Activated CD4-positive, alpha-beta T cell treated with anti-CD3 and anti-CD28 coated beads for 36 hours (primary cell): ENCODE measurements around the gene EPHA4. TPM values are rescaled to one million over a fixed set of nuclear protein-coding genes. Genes with fewer than 3 reads are reported as not detected.

ENCODE experiments used
- ATAC-seq: fragments of 200-7000 bp; cut with Tn5 transposase; one replicate; pipeline ENCODE4 v1.10.0; 2021; ENCODE audit warnings: mild to moderate bottlenecking, moderate library complexity
- CTCF ChIA-PET: fragments of 350-600 bp; sonication (Branson Sonifier 250); formaldehyde crosslinking; loops from one replicate; lab custom pipeline; 2021; ENCODE audit warnings: antibody characterized with exemption; lab: Charles Lee
- POLR2A ChIA-PET: fragments of 350-600 bp; sonication (Branson Sonifier 250); formaldehyde crosslinking; loops from one replicate; lab custom pipeline; 2021; ENCODE audit warnings: antibody characterized with exemption, inconsistent platforms; lab: Charles Lee
- DNase-seq: peaks from one replicate; pipeline ENCODE4 v3.0.0-alpha.2; 2020
- H3K27ac Mint-ChIP-seq: one replicate; pipeline ENCODE4 v1.8.0; 2021; ENCODE audit warnings: mixed read lengths
- H3K27me3 Mint-ChIP-seq: one replicate; pipeline ENCODE4 v1.8.0; 2021; ENCODE audit warnings: mixed read lengths
- H3K36me3 Mint-ChIP-seq: one replicate; pipeline ENCODE4 v1.8.0; 2021; ENCODE audit warnings: low read depth, mixed read lengths
- H3K4me1 Mint-ChIP-seq: one replicate; pipeline ENCODE4 v1.8.0; 2021; ENCODE audit warnings: mixed read lengths
- H3K4me3 Mint-ChIP-seq: one replicate; pipeline ENCODE4 v1.8.0; 2021; ENCODE audit warnings: mild to moderate bottlenecking, moderate library complexity, mixed read lengths
- H3K9me3 Mint-ChIP-seq: one replicate; pipeline ENCODE4 v1.8.0; 2021; ENCODE audit warnings: low read depth, mixed read lengths
- intact Hi-C, 2 experiments: fragments of 100-400 bp; cut with DNase I in 1 of 2; cut with micrococcal nuclease in 1 of 2; formaldehyde crosslinking; loops; one replicate each; pipeline versions ENCODE4 v1.14.2 to v1.15.1; 2022 to 2024; cut with DNase I, micrococcal nuclease
- total RNA-seq, 2 experiments: library from RNA; stranded (reverse); gene quantifications; one replicate each; pipeline ENCODE4 v1.2.3, GENCODE V29; 2021

EPHA4 gene
- total RNA-seq, 2 experiments from 2014 or later: 5.9 to 7.2 TPM

DNA sequence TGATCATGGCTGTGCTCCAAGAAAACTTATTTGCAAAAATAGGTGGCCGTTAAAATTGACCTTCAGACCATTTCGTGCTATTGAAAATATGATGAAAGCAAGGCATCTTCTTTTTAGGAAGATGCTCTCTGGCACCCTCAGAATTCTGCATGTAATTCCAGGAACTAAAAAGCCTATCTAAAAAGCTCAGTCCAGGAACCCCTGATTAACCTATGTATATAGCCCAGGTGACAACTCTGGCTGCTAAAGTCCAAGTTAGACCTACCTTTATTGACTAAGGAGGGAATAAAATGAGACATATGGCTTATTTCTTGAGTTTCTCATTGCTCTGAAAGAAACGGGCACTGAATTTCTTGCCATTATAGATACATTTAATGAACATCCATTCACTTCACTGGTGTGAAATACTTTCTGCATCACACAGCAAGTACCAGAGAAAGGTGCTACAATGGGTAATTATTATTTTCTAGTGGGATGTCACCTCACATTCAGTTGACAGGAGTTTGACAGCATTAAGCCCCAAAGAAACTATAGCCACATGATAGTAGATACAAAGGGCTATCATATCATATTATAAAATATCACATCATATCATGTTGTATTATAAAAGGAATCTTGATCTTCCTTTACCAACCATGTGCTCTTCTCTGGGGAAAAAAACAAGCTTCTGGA, 83.8 kb downstream of the EPHA4 start:
- H3K27me3 Mint-ChIP-seq: no peaks in the 10 kb centered on the region
- ATAC-seq: no peak
- no peak overlapping the region for H3K4me3 Mint-ChIP-seq
- DNase-seq: no peak
- peaks cover 4% of the 10 kb centered on the region for H3K36me3 Mint-ChIP-seq
- ChIA-PET CTCF (no interaction called here), POLR2A (no interaction called here)
- H3K4me1 Mint-ChIP-seq: no peaks in the 10 kb centered on the region
- no peak overlapping the region for H3K27ac Mint-ChIP-seq
- H3K9me3 Mint-ChIP-seq: no peaks in the 10 kb centered on the region
- intact Hi-C loops: no loop called here

DNA sequence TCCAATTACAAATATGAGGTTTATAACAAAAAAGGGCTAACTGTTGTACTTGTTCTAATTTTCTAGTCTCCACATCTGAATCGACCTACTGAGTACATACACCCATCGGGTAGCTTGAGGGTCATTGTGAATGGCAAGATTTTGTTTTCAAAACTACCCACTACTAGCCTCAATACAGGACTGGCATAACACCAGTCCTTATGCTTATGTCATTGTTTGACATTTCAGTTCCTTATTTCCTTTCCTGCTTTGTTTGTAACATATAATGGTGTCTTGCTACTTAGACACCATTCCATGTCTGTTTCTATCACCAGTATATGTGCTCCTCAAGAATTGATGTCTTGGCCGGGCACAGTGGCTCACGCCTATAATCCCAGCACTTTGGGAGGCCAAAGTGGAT, 86.0 kb downstream of the EPHA4 start:
- no peaks in the 10 kb centered on the region for H3K4me1 Mint-ChIP-seq
- H3K9me3 Mint-ChIP-seq: no peaks in the 10 kb centered on the region
- DNase-seq: no peak
- H3K27ac Mint-ChIP-seq: no peak overlapping the region
- H3K27me3 Mint-ChIP-seq: no peaks in the 10 kb centered on the region
- H3K4me3 Mint-ChIP-seq: no peak overlapping the region
- ATAC-seq: no peak
- H3K36me3 Mint-ChIP-seq: peaks cover 3% of the 10 kb centered on the region
- POLR2A ChIA-PET: no interaction called here
- intact Hi-C loops: no loop called here
- CTCF ChIA-PET: interaction anchor here (0.9 kb wide), 1 partner anchor 19 kb away, joined by 3 read pairs; no protein-coding TSS in a partner anchor

DNA sequence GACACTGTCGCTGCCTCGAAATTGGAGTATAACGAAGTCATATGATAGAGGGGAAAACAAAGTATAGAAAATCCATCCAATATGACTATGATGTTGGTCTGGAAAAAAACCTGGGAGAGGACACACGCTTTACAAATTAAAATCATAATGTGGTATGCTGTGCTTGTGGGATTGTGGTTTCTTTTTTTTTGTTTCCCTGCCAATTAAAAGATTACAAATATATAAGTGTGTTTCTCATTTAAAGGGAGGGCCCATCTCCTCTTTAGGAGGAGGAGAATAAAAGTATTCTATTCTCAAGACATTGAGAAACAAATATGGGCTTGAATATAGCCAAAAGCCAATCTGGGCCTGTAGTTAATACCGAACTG, 86.6 kb downstream of the EPHA4 start:
- ChIA-PET POLR2A (no interaction called here), CTCF (interaction anchor here (0.9 kb wide), 1 partner anchor 18 kb away, joined by 3 read pairs; no protein-coding TSS in a partner anchor)
- intact Hi-C loops: no loop called here
- H3K4me3 Mint-ChIP-seq: no peak overlapping the region
- H3K27ac Mint-ChIP-seq: no peak overlapping the region
- H3K9me3 Mint-ChIP-seq: no peaks in the 10 kb centered on the region
- peaks cover 4% of the 10 kb centered on the region for H3K36me3 Mint-ChIP-seq
- DNase-seq (no peak), ATAC-seq (no peak)
- H3K4me1 Mint-ChIP-seq: no peaks in the 10 kb centered on the region
- no peaks in the 10 kb centered on the region for H3K27me3 Mint-ChIP-seq

DNA sequence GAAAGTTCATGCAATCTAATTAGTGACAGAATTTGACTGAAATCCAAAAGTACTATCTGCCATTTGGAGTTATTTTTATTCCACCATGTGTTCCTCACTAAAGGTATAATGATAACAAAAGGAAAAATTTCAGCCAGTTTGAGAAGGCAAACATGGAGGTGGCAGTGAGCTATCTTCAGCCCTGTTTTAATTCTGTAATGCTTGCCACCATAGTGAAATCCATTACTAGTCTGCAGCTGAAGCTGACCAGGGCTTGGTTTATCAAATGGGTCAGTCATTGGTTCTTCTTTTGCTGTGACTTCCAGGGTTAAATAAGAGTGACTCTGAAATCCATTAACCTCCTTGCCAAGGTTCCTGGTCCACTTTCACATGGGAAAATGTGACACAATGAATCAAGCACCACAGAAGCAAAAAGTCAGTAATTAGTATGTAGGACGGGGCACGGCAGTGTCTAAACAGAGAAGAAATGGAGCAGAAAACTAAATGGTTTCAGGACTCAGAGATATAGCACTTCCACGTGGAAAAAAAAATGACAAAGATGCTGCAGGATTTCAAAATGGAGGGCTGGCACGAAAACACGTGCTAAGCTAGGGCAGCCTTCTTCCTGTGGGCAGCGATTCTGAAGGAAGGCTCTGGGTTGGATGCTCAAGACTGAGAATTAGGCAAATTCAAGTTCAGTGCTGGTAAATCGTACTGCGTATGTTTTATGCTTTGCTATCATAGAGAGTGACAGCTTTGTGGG, 87.2 kb downstream of the EPHA4 start:
- POLR2A ChIA-PET: no interaction called here

DNA sequence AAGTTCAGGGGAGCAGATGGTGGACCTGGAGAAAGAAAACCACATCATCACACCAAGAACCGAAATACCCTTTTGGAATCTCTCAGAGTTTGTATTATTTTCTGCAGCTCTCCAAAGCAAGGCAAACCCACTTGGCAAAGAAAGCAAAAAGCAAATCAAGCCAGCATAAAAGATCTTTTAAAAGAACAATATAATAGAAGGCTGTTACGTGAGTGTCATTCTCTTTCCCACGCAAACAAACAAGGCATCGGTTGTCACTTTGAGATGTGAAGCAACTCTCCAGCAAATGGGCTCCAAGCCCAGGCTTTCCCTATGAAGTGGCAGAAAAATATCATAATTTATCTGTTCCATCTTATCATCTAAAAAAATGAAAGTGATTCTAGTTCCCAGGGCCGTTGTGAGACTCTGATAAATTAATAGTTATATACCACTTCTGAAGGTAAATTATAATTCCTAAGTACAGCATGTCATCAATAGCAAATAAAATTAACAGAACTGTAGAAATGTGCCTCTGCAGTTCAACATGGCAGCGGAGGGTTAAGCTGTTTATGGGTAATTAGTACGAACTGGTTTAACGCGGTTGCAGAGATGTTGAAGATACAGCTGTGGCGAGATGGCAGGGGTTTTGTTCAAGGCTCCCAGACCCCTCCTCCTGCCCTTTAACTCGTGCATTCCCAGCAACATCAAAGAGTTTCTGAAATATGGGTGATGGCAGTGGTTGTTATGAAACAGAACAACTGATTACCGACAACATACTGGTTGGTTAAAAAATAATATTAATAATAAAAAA, 89.2 kb downstream of the EPHA4 start:
- no peak for DNase-seq

More for the DNA sequence above, 87.2 kb downstream of the EPHA4 start:
- no peaks in the 10 kb centered on the region for H3K27me3 Mint-ChIP-seq
- no peaks in the 10 kb centered on the region for H3K9me3 Mint-ChIP-seq
- peaks cover 4% of the 10 kb centered on the region for H3K36me3 Mint-ChIP-seq
- H3K4me1 Mint-ChIP-seq: no peaks in the 10 kb centered on the region
- H3K27ac Mint-ChIP-seq: no peak overlapping the region
- intact Hi-C loops: no loop called here
- CTCF ChIA-PET: no interaction called here
- DNase-seq (no peak), ATAC-seq (no peak)
- H3K4me3 Mint-ChIP-seq: no peak overlapping the region

DNA sequence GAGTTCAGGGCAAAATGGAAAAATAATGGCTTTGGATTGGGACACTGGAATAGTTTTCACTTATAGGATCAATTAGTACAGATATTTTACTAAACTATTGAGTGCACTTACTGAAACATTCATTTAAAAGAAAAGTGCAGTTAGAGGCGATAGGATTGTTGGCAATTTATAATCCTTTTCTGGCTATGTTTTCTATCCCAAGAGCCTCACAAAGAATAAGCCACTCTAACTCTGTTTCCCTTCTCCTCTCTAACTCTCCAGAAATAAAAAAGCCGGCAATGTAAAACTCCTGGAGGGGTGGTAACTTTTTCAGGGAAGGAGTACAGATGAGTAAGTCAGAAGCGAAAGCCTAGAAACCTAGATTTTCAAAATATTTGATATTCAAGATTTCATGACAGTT, 91.3 kb downstream of the EPHA4 start:
- no peak for ATAC-seq
- ChIA-PET CTCF (no interaction called here), POLR2A (no interaction called here)
- no peak overlapping the region for H3K27ac Mint-ChIP-seq
- no peaks in the 10 kb centered on the region for H3K9me3 Mint-ChIP-seq
- H3K36me3 Mint-ChIP-seq: peaks cover 4% of the 10 kb centered on the region
- H3K4me3 Mint-ChIP-seq: no peak overlapping the region
- H3K4me1 Mint-ChIP-seq: no peaks in the 10 kb centered on the region
- H3K27me3 Mint-ChIP-seq: no peaks in the 10 kb centered on the region
- no peak for DNase-seq
- intact Hi-C loops: no loop called here

More for the DNA sequence above, 89.2 kb downstream of the EPHA4 start:
- no peak overlapping the region for H3K27ac Mint-ChIP-seq
- H3K36me3 Mint-ChIP-seq: peaks cover 4% of the 10 kb centered on the region
- POLR2A ChIA-PET: no interaction called here
- H3K27me3 Mint-ChIP-seq: no peaks in the 10 kb centered on the region
- CTCF ChIA-PET: interaction anchor here (0.6 to 0.9 kb wide), 2 partner anchors 66 to 75 kb away, joined by 3 read pairs; no protein-coding TSS in a partner anchor
- H3K9me3 Mint-ChIP-seq: no peaks in the 10 kb centered on the region
- no peaks in the 10 kb centered on the region for H3K4me1 Mint-ChIP-seq
- no peak for ATAC-seq
- intact Hi-C loops: no loop called here
- no peak overlapping the region for H3K4me3 Mint-ChIP-seq

DNA sequence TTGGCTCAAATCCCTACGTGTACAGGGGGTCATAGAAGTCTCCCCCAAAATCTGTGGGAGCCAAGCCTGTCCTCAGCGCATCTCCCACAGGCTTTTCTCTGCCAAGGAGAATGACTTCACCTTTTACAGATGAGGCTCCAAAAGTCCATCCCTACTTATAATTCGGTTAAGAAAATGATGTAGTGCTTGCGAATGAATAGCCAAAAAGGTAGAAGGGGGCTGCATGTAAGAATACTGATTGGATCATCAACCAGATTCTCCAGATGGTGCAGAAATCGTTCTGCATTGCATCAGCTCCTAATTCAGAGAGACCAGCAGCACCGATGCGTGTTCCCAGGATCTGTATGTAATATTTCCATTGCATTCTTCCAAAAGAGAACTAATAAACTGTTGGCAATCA, 91.9 kb downstream of the EPHA4 start:
- ATAC-seq (no peak), DNase-seq (no peak)
- no peak overlapping the region for H3K27ac Mint-ChIP-seq
- H3K27me3 Mint-ChIP-seq: no peaks in the 10 kb centered on the region
- ChIA-PET CTCF (no interaction called here), POLR2A (interaction anchor here (0.5 kb wide), 1 partner anchor 1075 kb away, joined by 3 read pairs; no protein-coding TSS in a partner anchor)
- H3K4me1 Mint-ChIP-seq: no peaks in the 10 kb centered on the region
- no peak overlapping the region for H3K4me3 Mint-ChIP-seq
- intact Hi-C loops: no loop called here
- no peaks in the 10 kb centered on the region for H3K9me3 Mint-ChIP-seq
- H3K36me3 Mint-ChIP-seq: peaks cover 4% of the 10 kb centered on the region

DNA sequence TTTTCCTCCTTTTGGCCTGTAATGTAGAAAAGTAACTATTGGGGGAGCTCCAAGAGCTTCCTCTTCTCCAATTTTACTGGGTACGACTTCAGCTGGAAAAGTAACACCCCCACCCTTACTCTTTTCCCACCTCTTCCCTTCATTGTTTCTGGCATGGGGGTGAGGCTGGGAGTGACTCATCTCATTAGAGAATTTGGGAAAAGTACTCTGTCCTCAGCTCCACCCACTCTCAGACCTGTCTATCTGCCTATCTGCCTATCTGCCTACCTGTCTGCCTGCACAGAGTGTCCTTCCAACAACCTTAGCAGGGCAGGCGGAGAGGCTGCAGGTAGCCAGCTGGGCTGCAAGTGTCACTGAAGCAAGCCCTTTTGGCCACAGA, 93.6 kb downstream of the EPHA4 start:
- DNase-seq (no peak), ATAC-seq (no peak)
- Mint-ChIP-seq H3K27me3 (no peaks in the 10 kb centered on the region), H3K4me3 (no peak overlapping the region), H3K36me3 (peaks cover 4% of the 10 kb centered on the region), H3K27ac (no peak overlapping the region), H3K4me1 (no peaks in the 10 kb centered on the region), H3K9me3 (no peaks in the 10 kb centered on the region)
- ChIA-PET CTCF (interaction anchor here (1.3 kb wide), 1 partner anchor 94 kb away, joined by 3 read pairs; the partner anchor contains the start of gene EPHA4), POLR2A (no interaction called here)
- intact Hi-C loops: no loop called here

DNA sequence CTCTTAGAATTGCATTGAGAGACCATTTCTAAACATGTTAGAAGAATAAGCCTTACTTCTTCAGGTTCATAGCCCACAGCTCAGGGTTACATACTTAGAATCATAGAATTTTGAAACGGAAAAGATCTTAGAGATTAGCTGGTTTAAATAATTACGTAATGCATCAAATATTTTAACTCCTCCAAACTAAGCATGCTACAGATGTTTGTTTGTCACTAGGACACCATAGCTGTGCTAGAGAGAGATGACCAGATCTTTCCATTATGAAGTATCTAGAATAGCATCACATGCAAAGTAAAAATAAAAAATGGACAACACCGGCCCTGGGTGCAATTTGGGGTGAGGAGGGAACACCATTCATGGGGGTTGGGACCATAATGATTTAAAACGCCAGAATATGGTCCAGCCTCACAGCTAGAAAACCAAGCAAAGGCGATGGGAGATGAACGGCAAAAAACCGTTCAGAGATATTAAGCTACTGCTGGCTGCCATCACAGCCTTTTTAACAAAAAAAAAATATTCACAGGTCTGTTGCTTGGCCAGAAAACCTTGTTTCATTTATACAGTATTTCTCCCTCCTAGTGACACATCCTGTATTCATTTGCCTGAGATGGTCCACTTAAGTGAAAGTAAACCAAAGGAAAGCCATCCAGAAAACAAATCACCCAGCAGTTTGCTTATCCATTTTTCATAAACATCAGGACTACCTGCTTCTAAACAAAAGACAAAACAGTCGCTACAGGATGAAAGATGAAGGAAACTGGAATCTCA, 94.2 kb downstream of the EPHA4 start:
- Mint-ChIP-seq H3K27me3 (no peaks in the 10 kb centered on the region), H3K36me3 (peaks cover 4% of the 10 kb centered on the region), H3K4me3 (no peak overlapping the region), H3K9me3 (no peaks in the 10 kb centered on the region), H3K4me1 (no peaks in the 10 kb centered on the region), H3K27ac (no peak overlapping the region)
- DNase-seq (no peak), ATAC-seq (no peak)
- POLR2A ChIA-PET: no interaction called here
- CTCF ChIA-PET: interaction anchor here (0.6 to 1.3 kb wide), 2 partner anchors 15 to 95 kb away, joined by 3 read pairs; partner anchors contain the start of gene EPHA4
- intact Hi-C loops: no loop called here

DNA sequence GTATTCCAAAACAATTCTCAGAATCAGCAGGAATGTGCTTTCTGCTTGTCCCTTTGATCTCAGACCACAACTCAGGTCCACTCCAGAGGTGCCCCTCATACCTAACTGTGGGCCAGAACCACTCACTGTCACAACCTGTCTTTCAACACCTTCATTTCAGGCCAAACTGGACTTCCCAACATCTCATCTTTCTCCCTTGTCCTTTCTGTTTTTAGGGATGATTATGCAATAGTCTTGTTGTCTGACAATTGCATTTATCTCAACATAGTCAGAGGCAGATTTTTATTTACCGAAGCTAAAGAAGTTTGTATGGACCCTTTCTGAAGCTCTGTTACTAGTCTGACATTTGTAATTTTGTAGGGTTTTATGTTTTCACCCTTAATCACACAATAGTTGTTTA, 95.9 kb downstream of the EPHA4 start:
- ChIA-PET CTCF (interaction anchor here (1.2 kb wide), 1 partner anchor 12 kb away, joined by 3 read pairs; no protein-coding TSS in a partner anchor), POLR2A (no interaction called here)
- Mint-ChIP-seq H3K9me3 (no peaks in the 10 kb centered on the region), H3K27ac (no peak overlapping the region), H3K4me3 (no peak overlapping the region), H3K4me1 (no peaks in the 10 kb centered on the region), H3K36me3 (peaks cover 1% of the 10 kb centered on the region), H3K27me3 (no peaks in the 10 kb centered on the region)
- DNase-seq (no peak), ATAC-seq (no peak)
- intact Hi-C loops: no loop called here

DNA sequence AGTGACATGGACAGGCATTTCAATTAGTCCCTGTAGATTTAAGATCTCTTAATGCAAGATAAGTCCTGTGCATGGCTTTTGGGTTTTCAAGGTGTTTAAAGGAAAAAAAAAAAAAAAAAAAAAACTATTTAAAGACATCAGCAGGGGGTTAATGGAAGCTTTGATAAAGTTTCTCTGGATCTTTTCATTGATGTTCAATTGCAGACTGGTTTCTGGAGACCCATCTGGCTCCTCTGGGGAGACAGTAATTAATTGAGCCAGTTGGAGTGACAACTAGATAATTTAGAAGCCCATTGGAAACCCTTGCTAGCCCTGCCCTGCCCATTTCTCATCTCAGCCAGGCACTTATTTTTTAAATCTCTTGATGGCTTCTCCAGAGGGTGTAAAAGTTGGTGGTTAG, 98.7 kb downstream of the EPHA4 start:
- H3K36me3 Mint-ChIP-seq: no peaks in the 10 kb centered on the region
- no peak overlapping the region for H3K27ac Mint-ChIP-seq
- no peak for DNase-seq
- intact Hi-C loops: no loop called here
- no peaks in the 10 kb centered on the region for H3K9me3 Mint-ChIP-seq
- H3K4me3 Mint-ChIP-seq: no peak overlapping the region
- CTCF ChIA-PET: no interaction called here
- no peak for ATAC-seq
- no peaks in the 10 kb centered on the region for H3K27me3 Mint-ChIP-seq
- POLR2A ChIA-PET: no interaction called here
- peaks cover 2% of the 10 kb centered on the region for H3K4me1 Mint-ChIP-seq
